H9 (cell line): ENCODE results near the gene GPATCH3. TPM values are rescaled to one million over a fixed set of nuclear protein-coding genes. Genes with fewer than 3 reads are reported as not detected.
A peak's percentile ranks its signal among the peaks of the same experiment; 100 is the strongest.

Experiments
- DNase-seq: peaks from one replicate; pipeline ENCODE4 v3.0.0-alpha.2; 2017
- H2AFZ ChIP-seq: one replicate; pipeline ENCODE4 v1.6.1; 2013; ENCODE audit warnings: mild to moderate bottlenecking, low read length, control low read depth, moderate library complexity
- H2AK5ac ChIP-seq: 2 replicates; pipeline ENCODE4 v1.6.1; 2013; ENCODE audit warnings: low read length, control low read depth, mixed read lengths; ENCODE audit not compliant: insufficient read length
- H2BK120ac ChIP-seq: one replicate; pipeline ENCODE4 v1.6.1; 2013; ENCODE audit warnings: low read depth, mild to moderate bottlenecking, low read length, control low read depth, inconsistent platforms; ENCODE audit not compliant: poor library complexity, severe bottlenecking
- H2BK12ac ChIP-seq: 2 replicates; pipeline ENCODE4 v1.6.1; 2013; ENCODE audit warnings: low read length, control low read depth, mixed read lengths, low read depth; ENCODE audit not compliant: insufficient read length
- H2BK15ac ChIP-seq: 2 replicates; pipeline ENCODE4 v1.6.1; 2013; ENCODE audit warnings: low read depth, low read length, control low read depth
- H2BK20ac ChIP-seq: one replicate; pipeline ENCODE4 v1.6.1; 2013; ENCODE audit warnings: low read depth, mild to moderate bottlenecking, low read length, control low read depth, inconsistent platforms; ENCODE audit not compliant: poor library complexity, severe bottlenecking
- H2BK5ac ChIP-seq: 2 replicates; pipeline ENCODE4 v1.6.1; 2013; ENCODE audit warnings: low read length, control low read depth, mixed read lengths; ENCODE audit not compliant: insufficient read length
- H3K14ac ChIP-seq: 2 replicates; pipeline ENCODE4 v1.6.1; 2013; ENCODE audit warnings: low read length, control low read depth; ENCODE audit not compliant: insufficient read depth
- H3K18ac ChIP-seq: 2 replicates; pipeline ENCODE4 v1.6.1; 2013; ENCODE audit warnings: low read depth, mild to moderate bottlenecking, mixed read lengths, low read length, control low read depth; ENCODE audit not compliant: insufficient read length
- H3K23ac ChIP-seq: 2 replicates; pipeline ENCODE4 v1.6.1; 2013; ENCODE audit warnings: low read length, control low read depth, mixed read lengths, low read depth; ENCODE audit not compliant: insufficient read length
- H3K23me2 ChIP-seq: 2 replicates; pipeline ENCODE4 v1.6.1; 2013; ENCODE audit warnings: low read depth, mild to moderate bottlenecking, mixed read lengths, low read length, control low read depth; ENCODE audit not compliant: insufficient read length, poor library complexity, severe bottlenecking
- H3K27ac ChIP-seq: 2 replicates; pipeline ENCODE4 v1.5.1; 2013; ENCODE audit warnings: low read length, control low read depth, mixed read lengths, low read depth; ENCODE audit not compliant: insufficient read length
- H3K27me3 ChIP-seq: 2 replicates; pipeline ENCODE4 v1.6.1; 2013; ENCODE audit warnings: low read length, control low read depth, inconsistent platforms; ENCODE audit not compliant: insufficient read depth
- H3K4ac ChIP-seq: 2 replicates; pipeline ENCODE4 v1.6.1; 2013; ENCODE audit warnings: low read depth, mild to moderate bottlenecking, control low read depth, inconsistent platforms, low read length, moderate library complexity
- H3K4me1 ChIP-seq: 2 replicates; pipeline ENCODE4 v1.6.1; 2013; ENCODE audit warnings: low read length, control low read depth, inconsistent platforms; ENCODE audit not compliant: insufficient read depth
- H3K4me2 ChIP-seq: 2 replicates; pipeline ENCODE4 v1.6.1; 2013; ENCODE audit warnings: low read length, control low read depth, mixed read lengths; ENCODE audit not compliant: insufficient read length, insufficient read depth
- H3K56ac ChIP-seq: 2 replicates; pipeline ENCODE4 v1.6.1; 2013; ENCODE audit warnings: low read depth, mild to moderate bottlenecking, mixed read lengths, low read length, control low read depth; ENCODE audit not compliant: insufficient read length
- H3K79me1 ChIP-seq: 2 replicates; pipeline ENCODE4 v1.6.1; 2013; ENCODE audit warnings: low read depth, mild to moderate bottlenecking, moderate library complexity, low read length, control low read depth, inconsistent platforms; ENCODE audit not compliant: insufficient read depth, poor library complexity, severe bottlenecking
- H3K79me2 ChIP-seq: 2 replicates; pipeline ENCODE4 v1.6.1; 2013; ENCODE audit warnings: low read length, control low read depth, inconsistent platforms; ENCODE audit not compliant: insufficient read depth
- H3K9ac ChIP-seq: 2 replicates; pipeline ENCODE4 v1.6.1; 2013; ENCODE audit warnings: low read length, control low read depth, mixed read lengths; ENCODE audit not compliant: insufficient read length; ENCODE audit errors: extremely low read depth
- H3K9me3 ChIP-seq: one replicate; pipeline ENCODE4 v1.6.1; 2013; ENCODE audit warnings: low read depth, low read length, inconsistent platforms; ENCODE audit not compliant: control insufficient read depth
- H3T11ph ChIP-seq: one replicate; pipeline ENCODE4 v1.6.1; 2013; ENCODE audit warnings: mild to moderate bottlenecking, low read length, control low read depth, inconsistent platforms
- H4K20me1 ChIP-seq: one replicate; pipeline ENCODE4 v1.6.1; 2013; ENCODE audit not compliant: control insufficient read depth, insufficient read length, insufficient read depth
- H4K5ac ChIP-seq: 2 replicates; pipeline ENCODE4 v1.6.1; 2013; ENCODE audit warnings: low read depth, mild to moderate bottlenecking, mixed read lengths, low read length, control low read depth; ENCODE audit not compliant: insufficient read length
- H4K8ac ChIP-seq: replicated peaks from 2 replicates; pipeline ENCODE4 v1.6.1; 2013; ENCODE audit warnings: low read length, control low read depth, mixed read lengths, low read depth; ENCODE audit not compliant: insufficient read length
- H4K91ac ChIP-seq: 2 replicates; pipeline ENCODE4 v1.6.1; 2013; ENCODE audit warnings: low read depth, mild to moderate bottlenecking, moderate library complexity, mixed read lengths, low read length, control low read depth; ENCODE audit not compliant: insufficient read length
- H3K27ac Mint-ChIP-seq, 3 experiments: 2 replicates in 2 of 3; 3 replicates in 1 of 3; pipeline ENCODE4 v1.8.0; 2020 to 2021; ENCODE audit warnings: mixed read lengths in 3 of 3, mild to moderate bottlenecking in 1 of 3, moderate library complexity in 1 of 3
- H3K27me3 Mint-ChIP-seq: 2 replicates; pipeline ENCODE4 v1.8.0; 2021; ENCODE audit warnings: low read depth, mild to moderate bottlenecking, moderate library complexity, mixed read lengths
- H3K36me3 Mint-ChIP-seq, 3 experiments: 2 replicates in 2 of 3; 3 replicates in 1 of 3; pipeline ENCODE4 v1.8.0; 2020 to 2021; ENCODE audit warnings: low read depth in 3 of 3, mixed read lengths in 3 of 3; ENCODE audit not compliant: insufficient read depth in 1 of 3
- H3K4me1 Mint-ChIP-seq, 2 experiments: 2 replicates each; pipeline ENCODE4 v1.8.0; 2020; ENCODE audit warnings: mixed read lengths in 2 of 2
- H3K4me3 Mint-ChIP-seq, 2 experiments: 2 replicates in 1 of 2; 3 replicates in 1 of 2; pipeline ENCODE4 v1.8.0; 2020 to 2021; ENCODE audit warnings: mild to moderate bottlenecking in 2 of 2, mixed read lengths in 2 of 2, moderate library complexity in 1 of 2
- H3K9me3 Mint-ChIP-seq, 2 experiments: 2 replicates in 1 of 2; 3 replicates in 1 of 2; pipeline ENCODE4 v1.8.0; 2020; ENCODE audit warnings: mild to moderate bottlenecking in 2 of 2, mixed read lengths in 2 of 2, moderate library complexity in 1 of 2
- CTCF ChIP-seq: fragments of 200-600 bp; sonication (generic); conservative IDR thresholded peaks from 3 replicates; pipeline ENCODE4 v1.8.0; 2021; ENCODE audit warnings: antibody characterized with exemption, mild to moderate bottlenecking
- WGBS: extraction: QIAGEN DNeasy Blood & Tissue Kit; methylation state at CpG from one replicate; pipeline ENCODE4 v1.1.7; 2013; ENCODE audit warnings: missing lambda C conversion rate, low lambda C conversion rate, mixed read lengths; ENCODE audit not compliant: insufficient read length; ENCODE audit errors: extremely low coverage; 5-methylcytosine and 5-hydroxymethylcytosine counted together
- total RNA-seq: library from RNA; stranded (reverse); gene quantifications from 2 replicates; pipeline ENCODE4 v1.2.1, GENCODE V29; 2021

Gene GPATCH3
- total RNA-seq, 1 experiment from 2014 or later, result 19.4 TPM

DNA sequence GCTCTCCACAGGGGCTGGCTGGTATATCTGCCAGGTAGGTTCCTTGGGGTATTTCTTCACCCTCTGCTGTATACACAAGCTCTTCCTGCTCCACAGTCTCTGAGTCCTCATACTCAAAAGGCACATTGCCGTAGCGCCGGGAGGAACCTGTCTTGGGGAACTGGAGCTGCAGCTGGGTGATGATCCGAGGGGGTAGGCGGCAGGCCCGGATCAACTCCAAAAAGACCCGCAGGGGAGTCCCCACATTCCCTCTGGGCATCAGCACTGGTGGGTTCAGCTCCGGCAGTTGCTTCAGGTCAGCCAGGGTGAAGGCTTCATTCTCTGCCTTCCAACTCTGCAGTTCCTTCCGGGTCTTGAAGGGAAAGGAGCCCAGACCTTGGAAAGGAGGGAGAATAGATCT lies 2.9 kb downstream of the GPATCH3 start:
- Mint-ChIP-seq H3K27ac (no peak overlapping the region), H3K9me3 (no peaks in the 10 kb centered on the region; a peak in 1 of 5 replicates), H3K4me1 (peaks cover 10 to 13% of the 10 kb centered on the region in 2 experiments), H3K4me3 (peak overlapping the region in 1 of 2 experiments; percentile 17; a peak in 2 of 5 replicates), H3K27me3 (no peaks in the 10 kb centered on the region), H3K36me3 (peaks cover 17 to 46% (median 41%) of the 10 kb centered on the region in 3 experiments; a peak in 6 of 7 replicates)
- no peak overlapping the region for H3T11ph ChIP-seq
- no peak overlapping the region for H2AK5ac ChIP-seq
- H3K79me1 ChIP-seq, result peaks cover 5% of the 10 kb centered on the region
- no peak overlapping the region for H2BK5ac ChIP-seq
- no peak overlapping the region for H3K9ac ChIP-seq
- peaks cover 12% of the 10 kb centered on the region for H3K23me2 ChIP-seq
- no peak overlapping the region for H3K27ac ChIP-seq
- H4K8ac ChIP-seq, result no peak overlapping the region
- DNase-seq, result no peak
- H2BK12ac ChIP-seq, result no peak overlapping the region
- H2BK120ac ChIP-seq, result no peak overlapping the region
- H2BK20ac ChIP-seq, result no peak overlapping the region
- no peak for TF ChIP-seq CTCF
- no peak overlapping the region for H2BK15ac ChIP-seq
- no peak overlapping the region for H4K91ac ChIP-seq
- no peak overlapping the region for H3K18ac ChIP-seq
- no peak overlapping the region for H3K4me2 ChIP-seq
- H3K4ac ChIP-seq, result no peak overlapping the region
- no peak overlapping the region for H2AFZ ChIP-seq
- peaks cover 5% of the 10 kb centered on the region; the same call in 1 of the 2 replicates for H3K4me1 ChIP-seq
- no peak overlapping the region for H3K23ac ChIP-seq
- peaks cover 8% of the 10 kb centered on the region; the same call in 1 of the 2 replicates for H3K79me2 ChIP-seq
- no peak overlapping the region for H3K56ac ChIP-seq
- no peak overlapping the region for H4K5ac ChIP-seq
- no peaks in the 10 kb centered on the region for H3K9me3 ChIP-seq
- no peaks in the 10 kb centered on the region for H4K20me1 ChIP-seq
- H3K27me3 ChIP-seq, result no peaks in the 10 kb centered on the region
- no CpG with 5 or more reads among the region's 9 CpGs for WGBS
- H3K14ac ChIP-seq, result no peak overlapping the region
